HG03196 (cell line): Measurements from ENCODE around the gene CTNNA3.

Experiments
- ATAC-seq: cut with Tn5 transposase; IDR thresholded peaks from one replicate; pipeline ENCODE4 v1.9.1; 2021; ENCODE audit not compliant: unreplicated experiment

The CTNNA3 gene

GRCh38 chr10:66892871-66893270, 803.1 kb downstream of the CTNNA3 start:
- no peak for ATAC-seq

- ATAC-seq = no peak
Observed at GRCh38 chr10:66888237-66888636, 807.8 kb downstream of the CTNNA3 start.

GRCh38 chr10:66886848-66887247, 809.1 kb downstream of the CTNNA3 start:
- ATAC-seq = no peak

- ATAC-seq = no peak
Observed at GRCh38 chr10:66882271-66882670, 813.7 kb downstream of the CTNNA3 start.

GRCh38 chr10:66881814-66882213, 814.2 kb downstream of the CTNNA3 start:
- no peak for ATAC-seq

- ATAC-seq = no peak
Observed at GRCh38 chr10:66880826-66881225, 815.2 kb downstream of the CTNNA3 start.

GRCh38 chr10:66880292-66880691, 815.7 kb downstream of the CTNNA3 start:
- ATAC-seq = no peak

- ATAC-seq = no peak
Observed at GRCh38 chr10:66877361-66877760, 818.6 kb downstream of the CTNNA3 start.

- ATAC-seq = no peak
Observed at GRCh38 chr10:66869635-66870034, 826.4 kb downstream of the CTNNA3 start.

- ATAC-seq = no peak
Observed at GRCh38 chr10:66862687-66863258, 833.2 kb downstream of the CTNNA3 start.

GRCh38 chr10:66860376-66860945, 835.5 kb downstream of the CTNNA3 start:
- no peak for ATAC-seq

- ATAC-seq = no peak
Observed at GRCh38 chr10:66852811-66853210, 843.2 kb downstream of the CTNNA3 start.

- no peak for ATAC-seq
Observed at GRCh38 chr10:66848856-66849255, 847.1 kb downstream of the CTNNA3 start.

GRCh38 chr10:66844176-66844942, 851.6 kb downstream of the CTNNA3 start:
- no peak for ATAC-seq

GRCh38 chr10:66843396-66843795, 852.6 kb downstream of the CTNNA3 start:
- no peak for ATAC-seq

GRCh38 chr10:66842867-66843266, 853.1 kb downstream of the CTNNA3 start:
- ATAC-seq = no peak

- no peak for ATAC-seq
Observed at GRCh38 chr10:66842371-66842770, 853.6 kb downstream of the CTNNA3 start.

GRCh38 chr10:66838656-66839055, 857.3 kb downstream of the CTNNA3 start:
- no peak for ATAC-seq

GRCh38 chr10:66837990-66838389, 858.0 kb downstream of the CTNNA3 start:
- no peak for ATAC-seq

GRCh38 chr10:66837335-66837734, 858.7 kb downstream of the CTNNA3 start:
- no peak for ATAC-seq

GRCh38 chr10:66836771-66837170, 859.2 kb downstream of the CTNNA3 start:
- ATAC-seq = no peak

GRCh38 chr10:66836057-66836456, 859.9 kb downstream of the CTNNA3 start:
- ATAC-seq = no peak
